Fibroblast of lung (primary cell): ENCODE data around the gene RNLS.

Experiments
- EZH2 ChIP-seq: IDR thresholded peaks from 2 replicates; pipeline ENCODE4 v1.5.1; 2012; ENCODE audit warnings: low read length, control low read depth, mild to moderate bottlenecking; ENCODE audit errors: missing control alignments
- TF ChIP-seq, protein P1 (sequence below), 2 donors: IDR thresholded peaks in 1 of 2; conservative IDR thresholded peaks in 1 of 2; 1 replicate in 1 of 2; 2 replicates in 1 of 2; pipeline ENCODE4 v1.5.1; 2011 to 2012; ENCODE audit warnings: low read length in 2 of 2, control low read depth in 1 of 2, inconsistent platforms in 1 of 2, low read depth in 1 of 2, mild to moderate bottlenecking in 1 of 2

GRCh38 chr10:88461426-88461825, 121.7 kb downstream of the RNLS start:
- TF ChIP-seq EZH2, result no peak
- TF ChIP-seq, protein P1, sequence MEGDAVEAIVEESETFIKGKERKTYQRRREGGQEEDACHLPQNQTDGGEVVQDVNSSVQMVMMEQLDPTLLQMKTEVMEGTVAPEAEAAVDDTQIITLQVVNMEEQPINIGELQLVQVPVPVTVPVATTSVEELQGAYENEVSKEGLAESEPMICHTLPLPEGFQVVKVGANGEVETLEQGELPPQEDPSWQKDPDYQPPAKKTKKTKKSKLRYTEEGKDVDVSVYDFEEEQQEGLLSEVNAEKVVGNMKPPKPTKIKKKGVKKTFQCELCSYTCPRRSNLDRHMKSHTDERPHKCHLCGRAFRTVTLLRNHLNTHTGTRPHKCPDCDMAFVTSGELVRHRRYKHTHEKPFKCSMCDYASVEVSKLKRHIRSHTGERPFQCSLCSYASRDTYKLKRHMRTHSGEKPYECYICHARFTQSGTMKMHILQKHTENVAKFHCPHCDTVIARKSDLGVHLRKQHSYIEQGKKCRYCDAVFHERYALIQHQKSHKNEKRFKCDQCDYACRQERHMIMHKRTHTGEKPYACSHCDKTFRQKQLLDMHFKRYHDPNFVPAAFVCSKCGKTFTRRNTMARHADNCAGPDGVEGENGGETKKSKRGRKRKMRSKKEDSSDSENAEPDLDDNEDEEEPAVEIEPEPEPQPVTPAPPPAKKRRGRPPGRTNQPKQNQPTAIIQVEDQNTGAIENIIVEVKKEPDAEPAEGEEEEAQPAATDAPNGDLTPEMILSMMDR (conservative IDR thresholded peaks at IDR 0.05 in 1 of 2, IDR thresholded peaks at IDR 0.05 in 1 of 2; ENCODE audit: low read depth in 1 of 2, low read length in 2 of 2), result no peak
